Esophagus squamous epithelium (tissue), 5 donors: ENCODE measurements around the gene PLAC1. TPM values are rescaled to one million over a fixed set of nuclear protein-coding genes. Genes with fewer than 3 reads are reported as not detected.

Source experiments
- DNase-seq: peaks from one replicate; lab custom pipeline; 2025; lab: John Stamatoyannopoulos, UW
- H3K27ac ChIP-seq, 4 donors: fragments of 200-600 bp; sonication (generic); one replicate each; pipeline ENCODE4 v1.5.1; 2016 to 2019; ENCODE audit warnings: mild to moderate bottlenecking in 1 of 4
- H3K27me3 ChIP-seq, 4 donors: fragments of 200-600 bp; sonication (generic); 1 replicate in 3 of 4; 2 replicates in 1 of 4; pipeline versions ENCODE4 v1.5.1 to v1.6.0; 2017 to 2021; ENCODE audit warnings: antibody characterized with exemption in 1 of 4
- H3K36me3 ChIP-seq, 3 donors: fragments of 200-600 bp; sonication (generic); one replicate each; pipeline ENCODE4 v1.5.1; 2016 to 2019
- H3K4me1 ChIP-seq, 3 donors: fragments of 200-600 bp; sonication (generic); one replicate each; pipeline ENCODE4 v1.5.1; 2017 to 2019
- H3K4me3 ChIP-seq, 4 donors: fragments of 200-600 bp; sonication (generic); 1 replicate in 3 of 4; 2 replicates in 1 of 4; pipeline ENCODE4 v1.5.1; 2016 to 2019; ENCODE audit warnings: mild to moderate bottlenecking in 2 of 4, moderate library complexity in 1 of 4
- H3K9me3 ChIP-seq, 3 donors: fragments of 200-600 bp; sonication (generic); one replicate each; pipeline ENCODE4 v1.5.1; 2016 to 2019
- CTCF ChIP-seq, 6 experiments: fragments of 450-650 bp in 4 of 6; fragments of 200-600 bp in 2 of 6; sonication (generic) in 2 of 6; IDR thresholded peaks; one replicate each; pipeline ENCODE4 v1.5.1; 2016 to 2019; ENCODE audit warnings: antibody characterized with exemption in 6 of 6, mild to moderate bottlenecking in 4 of 6, moderate library complexity in 4 of 6
- POLR2A ChIP-seq, 4 donors: fragments of 450-650 bp; IDR thresholded peaks; one replicate each; pipeline ENCODE4 v1.6.1; 2017; ENCODE audit warnings: antibody characterized with exemption in 4 of 4, mild to moderate bottlenecking in 4 of 4, moderate library complexity in 3 of 4
- WGBS, 2 donors: methylation state at CpG; one replicate each; pipeline ENCODE4 v1.1.5; 2018; 5-methylcytosine and 5-hydroxymethylcytosine counted together
- intact Hi-C: fragments of 100-400 bp; cut with DNase I; formaldehyde crosslinking; loops from one replicate; pipeline ENCODE4 v1.15.0; 2022
- total RNA-seq, 4 donors: library from RNA; depleted of rRNA; stranded (reverse); fragments of >200 nt; gene quantifications; one replicate each; pipeline ENCODE4 v1.1.0, GENCODE V29; 2016
- donor health status: DM: yes; HTN: yes; CAD: no.

PLAC1 gene
- total RNA-seq, 4 donors from 2014 or later, result 0.38 TPM; not detected in 3

GRCh38 chrX:134693644-134694043 is 35.4 kb upstream of the PLAC1 start:
- no peaks in the 10 kb centered on the region for H3K9me3 ChIP-seq
- no peak overlapping the region for H3K27ac ChIP-seq
- 73 to 100% methylated on average over 2 of the region's 2 CpGs for WGBS, 2 donors
- no peaks in the 10 kb centered on the region for H3K36me3 ChIP-seq
- intact Hi-C loops, result no loop called here
- no peak for TF ChIP-seq CTCF (IDR thresholded peaks at IDR 0.05)
- no peak for TF ChIP-seq POLR2A (IDR thresholded peaks at IDR 0.05)
- H3K27me3 ChIP-seq, result no peaks in the 10 kb centered on the region
- no peaks in the 10 kb centered on the region for H3K4me1 ChIP-seq
- no peak overlapping the region for H3K4me3 ChIP-seq
- DNase-seq, result no peak

- no peak for TF ChIP-seq CTCF (IDR thresholded peaks at IDR 0.05)
- no peak for TF ChIP-seq POLR2A (IDR thresholded peaks at IDR 0.05)
- intact Hi-C loops, result no loop called here
- Histone ChIP-seq H3K9me3 (no peaks in the 10 kb centered on the region), H3K27me3 (no peaks in the 10 kb centered on the region), H3K4me1 (no peaks in the 10 kb centered on the region), H3K4me3 (no peak overlapping the region), H3K36me3 (no peaks in the 10 kb centered on the region), H3K27ac (no peak overlapping the region)
- no peak for DNase-seq
- 57 to 72% methylated on average over 1 of the region's 1 CpG for WGBS, 2 donors
Measured at GRCh38 chrX:134692990-134693389, 34.7 kb upstream of the PLAC1 start.

- Histone ChIP-seq H3K9me3 (no peaks in the 10 kb centered on the region), H3K27me3 (no peaks in the 10 kb centered on the region), H3K36me3 (no peaks in the 10 kb centered on the region), H3K4me1 (no peaks in the 10 kb centered on the region), H3K27ac (no peak overlapping the region), H3K4me3 (no peak overlapping the region)
- no peak for DNase-seq
- intact Hi-C loops, result no loop called here
- TF ChIP-seq POLR2A (IDR thresholded peaks at IDR 0.05) (no peak), CTCF (IDR thresholded peaks at IDR 0.05) (no peak)
- 9 to 86% methylated on average over 1 of the region's 1 CpG for WGBS, 2 donors
Measured at GRCh38 chrX:134692233-134692632, 34.0 kb upstream of the PLAC1 start.

- no peaks in the 10 kb centered on the region for H3K36me3 ChIP-seq
- intact Hi-C loops, result no loop called here
- H3K27ac ChIP-seq, result no peak overlapping the region
- TF ChIP-seq CTCF (IDR thresholded peaks at IDR 0.05) (no peak), POLR2A (IDR thresholded peaks at IDR 0.05) (no peak)
- no peak for DNase-seq
- H3K4me3 ChIP-seq, result no peak overlapping the region
- no peaks in the 10 kb centered on the region for H3K9me3 ChIP-seq
- WGBS, 2 donors, result 47 to 74% methylated on average over 6 to 7 of the region's 7 CpGs
- no peaks in the 10 kb centered on the region for H3K4me1 ChIP-seq
- H3K27me3 ChIP-seq, result no peaks in the 10 kb centered on the region
Measured at GRCh38 chrX:134691453-134691852, 33.2 kb upstream of the PLAC1 start.

- 17 to 62% methylated on average over 1 of the region's 1 CpG for WGBS, 2 donors
- TF ChIP-seq POLR2A (IDR thresholded peaks at IDR 0.05), result no peak
- no peak for TF ChIP-seq CTCF (IDR thresholded peaks at IDR 0.05)
- no peaks in the 10 kb centered on the region for H3K9me3 ChIP-seq
- DNase-seq, result no peak
- no peak overlapping the region for H3K27ac ChIP-seq
- H3K4me3 ChIP-seq, result no peak overlapping the region
- H3K4me1 ChIP-seq, result no peaks in the 10 kb centered on the region
- H3K27me3 ChIP-seq, result no peaks in the 10 kb centered on the region
- intact Hi-C loops, result no loop called here
- no peaks in the 10 kb centered on the region for H3K36me3 ChIP-seq
Measured at GRCh38 chrX:134688839-134689238, 30.6 kb upstream of the PLAC1 start.
